Measurements from ENCODE around the gene CPLX1.
"Not testable (repeated sequence)": the region's sequence is repeated elsewhere in the genome, so short reads cannot be mapped to it uniquely, and the experiment has no call there.

The CPLX1 gene

GRCh38 chr4:790466-790820 lies 35.5 kb downstream of the CPLX1 start:
- no peak for DNase-seq

GRCh38 chr4:789571-790465 lies 36.1 kb downstream of the CPLX1 start:
- DNase-seq, result no peak

- no peak for DNase-seq
These were observed 37.2 kb downstream of the CPLX1 start for GRCh38 chr4:788636-789297.

- no peak for DNase-seq
These were observed 37.8 kb downstream of the CPLX1 start for GRCh38 chr4:788006-788635.

- DNase-seq, result no peak
These were observed 38.4 kb downstream of the CPLX1 start for GRCh38 chr4:787561-787981.

GRCh38 chr4:786861-787300 lies 39.0 kb downstream of the CPLX1 start:
- no peak for DNase-seq

GRCh38 chr4:786074-786741 lies 39.7 kb downstream of the CPLX1 start:
- no peak for DNase-seq

GRCh38 chr4:785332-786073 lies 40.4 kb downstream of the CPLX1 start:
- DNase-seq, result no peak

- DNase-seq, result no peak
These were observed 41.3 kb downstream of the CPLX1 start for GRCh38 chr4:784401-785331.

- DNase-seq, result peak; percentile 100
These were observed 44.3 kb downstream of the CPLX1 start for GRCh38 chr4:781493-782216.

GRCh38 chr4:780716-781492 lies 45.0 kb downstream of the CPLX1 start:
- DNase-seq, result no peak

GRCh38 chr4:780255-780654 lies 45.7 kb downstream of the CPLX1 start:
- not testable (repeated sequence) for DNase-seq

GRCh38 chr4:779555-779954 lies 46.4 kb downstream of the CPLX1 start:
- DNase-seq, result no peak

GRCh38 chr4:777520-778262 lies 48.2 kb downstream of the CPLX1 start:
- no peak for DNase-seq

- no peak for DNase-seq
These were observed 49.0 kb downstream of the CPLX1 start for GRCh38 chr4:776743-777441.

- DNase-seq, result not testable (repeated sequence)
These were observed 50.4 kb downstream of the CPLX1 start for GRCh38 chr4:775485-775884.

- not testable (repeated sequence) for DNase-seq
These were observed 51.4 kb downstream of the CPLX1 start for GRCh38 chr4:774419-775092.

GRCh38 chr4:773214-773613 lies 52.7 kb downstream of the CPLX1 start:
- DNase-seq, result no peak

All from DMS53 (cell line).